ENCODE measurements around the gene APOA4. TPM values are rescaled to one million over a fixed set of nuclear protein-coding genes. Genes with fewer than 3 reads are reported as not detected.

The APOA4 gene
- total RNA-seq, 4 donors from 2014 or later, result not detected

DNA sequence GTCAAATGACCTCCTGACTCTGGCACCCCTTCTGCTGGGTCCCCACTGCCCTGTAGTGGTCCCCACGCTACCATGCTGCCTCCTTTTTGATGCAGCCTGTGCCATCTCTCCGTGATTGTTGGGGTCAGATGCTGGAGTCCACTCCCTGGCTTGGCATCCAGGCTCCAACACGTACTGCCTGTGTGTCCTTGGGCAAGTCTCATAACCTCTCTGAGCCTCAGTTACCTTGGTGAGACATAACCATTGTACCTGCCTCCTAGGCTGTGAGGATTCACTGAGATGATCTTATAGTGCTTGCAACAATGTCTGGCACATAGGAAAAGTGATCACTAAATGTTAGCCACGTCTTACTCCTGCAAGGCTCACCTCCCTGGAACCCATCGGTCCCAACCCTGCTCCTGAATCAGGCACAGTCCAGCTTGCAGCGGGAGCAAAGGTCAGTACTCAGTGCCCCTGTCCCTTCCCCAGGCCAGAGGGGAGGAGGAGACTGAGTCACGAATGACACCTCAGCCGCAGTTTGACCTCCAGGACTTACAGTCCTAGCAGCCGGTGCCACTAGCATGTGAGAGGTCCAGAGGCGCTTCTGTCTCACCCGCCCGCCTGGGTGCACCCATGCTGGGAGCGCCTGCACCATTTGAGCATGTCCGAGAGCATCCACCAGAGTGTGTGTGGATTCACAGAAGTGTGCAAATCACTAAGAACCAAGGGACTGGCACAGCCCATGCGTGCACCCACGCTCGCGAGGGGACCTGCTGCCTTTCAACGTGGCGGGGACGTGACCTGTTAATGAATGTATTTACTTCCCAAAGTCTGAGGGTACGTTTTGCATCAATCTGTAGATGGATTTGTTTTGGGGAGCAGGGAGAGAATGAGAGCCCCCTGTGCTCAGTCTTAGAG is 3.0 kb upstream of the APOA4 start:
- Histone ChIP-seq H3K27ac (no peak overlapping the region), H3K4me1 (no peaks in the 10 kb centered on the region), H3K4me3 (no peak overlapping the region), H3K27me3 (no peaks in the 10 kb centered on the region), H3K36me3 (no peaks in the 10 kb centered on the region), H3K9me3 (no peaks in the 10 kb centered on the region)
- intact Hi-C loops (cut with DNase I; ENCODE audit: low total_unique reads) (no loop called here), in situ Hi-C loops (cut with MboI; ENCODE audit: low pct_ligation_motif_present in 1 of 4, low pct_unique_long_range_greater_than_20kb in 1 of 4, low sequenced_read_pairs in 3 of 4) (no loop called here)
- TF ChIP-seq, protein P1, sequence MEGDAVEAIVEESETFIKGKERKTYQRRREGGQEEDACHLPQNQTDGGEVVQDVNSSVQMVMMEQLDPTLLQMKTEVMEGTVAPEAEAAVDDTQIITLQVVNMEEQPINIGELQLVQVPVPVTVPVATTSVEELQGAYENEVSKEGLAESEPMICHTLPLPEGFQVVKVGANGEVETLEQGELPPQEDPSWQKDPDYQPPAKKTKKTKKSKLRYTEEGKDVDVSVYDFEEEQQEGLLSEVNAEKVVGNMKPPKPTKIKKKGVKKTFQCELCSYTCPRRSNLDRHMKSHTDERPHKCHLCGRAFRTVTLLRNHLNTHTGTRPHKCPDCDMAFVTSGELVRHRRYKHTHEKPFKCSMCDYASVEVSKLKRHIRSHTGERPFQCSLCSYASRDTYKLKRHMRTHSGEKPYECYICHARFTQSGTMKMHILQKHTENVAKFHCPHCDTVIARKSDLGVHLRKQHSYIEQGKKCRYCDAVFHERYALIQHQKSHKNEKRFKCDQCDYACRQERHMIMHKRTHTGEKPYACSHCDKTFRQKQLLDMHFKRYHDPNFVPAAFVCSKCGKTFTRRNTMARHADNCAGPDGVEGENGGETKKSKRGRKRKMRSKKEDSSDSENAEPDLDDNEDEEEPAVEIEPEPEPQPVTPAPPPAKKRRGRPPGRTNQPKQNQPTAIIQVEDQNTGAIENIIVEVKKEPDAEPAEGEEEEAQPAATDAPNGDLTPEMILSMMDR (IDR thresholded peaks at IDR 0.05), result no peak
- TF ChIP-seq EP300 (IDR thresholded peaks at IDR 0.05; ENCODE audit: low read depth), result no peak
- TF ChIP-seq POLR2AphosphoS5 (IDR thresholded peaks at IDR 0.05), result no peak
- no peak for TF ChIP-seq POLR2A (IDR thresholded peaks at IDR 0.05)
- DNase-seq, result no peak
- WGBS, 2 donors (ENCODE audit: low coverage in 1 of 2), result 80% methylated on average over 20 of the region's 22 CpGs; no CpG with 5 or more reads in 1 of the 2 donors

DNA sequence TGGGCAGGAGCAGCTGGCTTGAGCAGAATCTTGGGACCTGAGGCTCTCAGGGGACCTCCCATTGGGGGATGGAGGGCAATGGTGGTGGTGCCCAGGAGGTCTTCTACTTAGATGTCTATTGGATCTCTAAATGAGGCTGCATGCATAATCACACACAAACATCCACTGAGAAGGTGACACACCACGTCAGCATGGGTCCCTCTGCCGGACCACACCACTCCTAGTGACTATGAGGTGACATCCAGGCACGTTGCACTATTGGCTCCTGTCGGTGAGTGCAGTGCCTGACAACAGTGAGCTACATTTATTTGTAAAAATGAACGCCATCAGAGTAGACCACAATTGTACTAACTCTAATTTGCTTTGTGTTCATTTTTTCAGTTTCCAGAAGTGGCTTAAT is 2.3 kb upstream of the APOA4 start:
- in situ Hi-C loops (cut with MboI; ENCODE audit: low pct_ligation_motif_present in 1 of 4, low pct_unique_long_range_greater_than_20kb in 1 of 4, low sequenced_read_pairs in 3 of 4), result no loop called here
- 84% methylated on average over 5 of the region's 5 CpGs; no CpG with 5 or more reads in 1 of the 2 donors for WGBS, 2 donors (ENCODE audit: low coverage in 1 of 2)
- no peak for DNase-seq
- Histone ChIP-seq H3K36me3 (no peaks in the 10 kb centered on the region), H3K27ac (no peak overlapping the region), H3K9me3 (no peaks in the 10 kb centered on the region), H3K4me3 (no peak overlapping the region), H3K4me1 (no peaks in the 10 kb centered on the region), H3K27me3 (no peaks in the 10 kb centered on the region)
- intact Hi-C loops (cut with DNase I; ENCODE audit: low total_unique reads), result no loop called here
- TF ChIP-seq, protein P1 (IDR thresholded peaks at IDR 0.05), result no peak
- TF ChIP-seq EP300 (IDR thresholded peaks at IDR 0.05; ENCODE audit: low read depth) (no peak), POLR2A (IDR thresholded peaks at IDR 0.05) (no peak), POLR2AphosphoS5 (IDR thresholded peaks at IDR 0.05) (no peak)

DNA sequence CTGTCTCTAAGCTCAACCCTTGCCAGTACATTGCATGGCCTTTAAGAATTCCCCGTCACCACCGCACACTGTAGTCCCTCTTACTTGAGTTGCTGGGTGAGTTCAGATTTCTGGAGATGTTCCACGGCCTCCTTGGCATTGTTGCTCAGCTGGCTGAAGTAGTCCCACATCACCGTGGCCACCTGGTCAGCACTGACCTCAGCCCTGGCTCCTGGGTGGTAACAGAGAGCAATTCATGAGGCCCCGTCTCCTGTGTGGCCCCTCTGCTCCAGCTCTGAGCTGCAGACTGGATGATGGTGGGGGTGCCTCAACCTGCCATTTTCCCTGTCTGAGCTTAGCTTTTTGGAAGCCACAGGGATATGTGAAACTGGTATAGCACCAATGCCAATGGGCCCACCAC is 529 bp downstream of the APOA4 start:
- intact Hi-C loops (cut with DNase I; ENCODE audit: low total_unique reads) (no loop called here), in situ Hi-C loops (cut with MboI; ENCODE audit: low pct_ligation_motif_present in 1 of 4, low pct_unique_long_range_greater_than_20kb in 1 of 4, low sequenced_read_pairs in 3 of 4) (no loop called here)
- no peak overlapping the region for H3K27ac ChIP-seq
- no peaks in the 10 kb centered on the region for H3K9me3 ChIP-seq
- H3K36me3 ChIP-seq, result no peaks in the 10 kb centered on the region
- H3K27me3 ChIP-seq, result no peaks in the 10 kb centered on the region
- no peaks in the 10 kb centered on the region for H3K4me1 ChIP-seq
- TF ChIP-seq, protein P1 (IDR thresholded peaks at IDR 0.05), result no peak
- no peak for TF ChIP-seq POLR2AphosphoS5 (IDR thresholded peaks at IDR 0.05)
- TF ChIP-seq EP300 (IDR thresholded peaks at IDR 0.05; ENCODE audit: low read depth), result no peak
- TF ChIP-seq POLR2A (IDR thresholded peaks at IDR 0.05), result no peak
- no peak overlapping the region for H3K4me3 ChIP-seq
- no peak for DNase-seq
- 73% methylated on average over 5 of the region's 5 CpGs; no CpG with 5 or more reads in 1 of the 2 donors for WGBS, 2 donors (ENCODE audit: low coverage in 1 of 2)

DNA sequence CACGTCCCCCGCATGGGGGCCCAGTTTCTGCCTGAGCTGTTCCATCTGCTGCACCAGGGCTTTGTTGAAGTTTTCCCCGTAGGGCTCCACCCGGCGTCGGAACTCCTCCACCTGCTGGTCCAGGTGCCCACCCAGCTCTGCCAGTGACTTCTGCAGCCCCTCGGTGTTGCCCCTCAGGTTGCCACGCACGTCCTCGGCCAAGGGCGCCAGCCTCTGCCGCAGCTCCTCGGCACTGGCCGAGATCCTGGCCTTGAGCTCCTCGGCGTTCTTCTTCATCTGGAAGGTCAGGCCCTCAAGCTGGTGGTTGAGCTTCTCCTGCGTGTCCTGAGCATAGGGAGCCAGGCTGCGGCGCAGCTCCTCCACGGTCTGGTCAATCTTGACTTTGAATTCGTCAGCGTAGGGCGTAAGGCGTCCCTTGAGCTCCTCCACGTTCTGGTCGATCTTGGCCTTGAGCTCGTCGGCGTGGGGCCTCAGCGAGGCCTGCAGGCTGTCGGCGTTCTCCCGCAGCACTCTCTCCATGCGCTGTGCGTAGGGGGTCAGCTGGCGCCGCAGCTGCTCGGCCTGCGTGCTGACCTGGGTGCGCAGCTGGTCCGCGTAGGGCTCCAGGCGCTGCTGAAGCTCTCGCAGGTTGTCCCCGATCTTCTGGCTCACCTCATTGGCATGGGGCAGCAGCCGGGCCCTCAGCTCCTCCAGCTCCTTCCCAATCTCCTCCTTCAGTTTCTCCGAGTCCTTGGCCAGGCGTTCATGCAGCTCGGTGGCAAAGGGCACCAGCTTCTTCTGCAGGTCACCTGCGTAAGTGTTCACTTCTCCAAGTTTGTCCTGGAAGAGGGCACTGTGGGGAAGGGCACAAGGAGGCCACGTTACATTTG is 1.8 kb downstream of the APOA4 start:
- Histone ChIP-seq H3K27me3 (no peaks in the 10 kb centered on the region), H3K9me3 (no peaks in the 10 kb centered on the region), H3K36me3 (no peaks in the 10 kb centered on the region), H3K4me1 (no peaks in the 10 kb centered on the region), H3K4me3 (no peak overlapping the region), H3K27ac (no peak overlapping the region)
- WGBS, 2 donors (ENCODE audit: low coverage in 1 of 2), result 95% methylated on average over 51 of the region's 51 CpGs; no CpG with 5 or more reads in 1 of the 2 donors
- TF ChIP-seq POLR2AphosphoS5 (IDR thresholded peaks at IDR 0.05) (no peak), POLR2A (IDR thresholded peaks at IDR 0.05) (no peak), EP300 (IDR thresholded peaks at IDR 0.05; ENCODE audit: low read depth) (no peak)
- TF ChIP-seq, protein P1 (IDR thresholded peaks at IDR 0.05), result no peak
- no peak for DNase-seq
- in situ Hi-C loops (cut with MboI; ENCODE audit: low pct_ligation_motif_present in 1 of 4, low pct_unique_long_range_greater_than_20kb in 1 of 4, low sequenced_read_pairs in 3 of 4), result no loop called here
- intact Hi-C loops (cut with DNase I; ENCODE audit: low total_unique reads), result no loop called here
